DMS53 treated with DMSO at 0.1 percent for 48 hours (cell line): ENCODE data around the gene DIP2C.
"Not testable (repeated sequence)": the region's sequence is repeated elsewhere in the genome, so short reads cannot be mapped to it uniquely, and the experiment has no call there.

Experiments
- DNase-seq: peaks from one replicate; lab custom pipeline; 2025; ENCODE audit not compliant: unreplicated experiment; lab: John Stamatoyannopoulos, UW

The DIP2C gene

GRCh38 chr10:521261-522250 lies 167.9 kb downstream of the DIP2C start:
- no peak for DNase-seq

- no peak for DNase-seq
These were observed 169.1 kb downstream of the DIP2C start for GRCh38 chr10:520402-520787.

GRCh38 chr10:519716-520401 lies 169.6 kb downstream of the DIP2C start:
- no peak for DNase-seq

DNA sequence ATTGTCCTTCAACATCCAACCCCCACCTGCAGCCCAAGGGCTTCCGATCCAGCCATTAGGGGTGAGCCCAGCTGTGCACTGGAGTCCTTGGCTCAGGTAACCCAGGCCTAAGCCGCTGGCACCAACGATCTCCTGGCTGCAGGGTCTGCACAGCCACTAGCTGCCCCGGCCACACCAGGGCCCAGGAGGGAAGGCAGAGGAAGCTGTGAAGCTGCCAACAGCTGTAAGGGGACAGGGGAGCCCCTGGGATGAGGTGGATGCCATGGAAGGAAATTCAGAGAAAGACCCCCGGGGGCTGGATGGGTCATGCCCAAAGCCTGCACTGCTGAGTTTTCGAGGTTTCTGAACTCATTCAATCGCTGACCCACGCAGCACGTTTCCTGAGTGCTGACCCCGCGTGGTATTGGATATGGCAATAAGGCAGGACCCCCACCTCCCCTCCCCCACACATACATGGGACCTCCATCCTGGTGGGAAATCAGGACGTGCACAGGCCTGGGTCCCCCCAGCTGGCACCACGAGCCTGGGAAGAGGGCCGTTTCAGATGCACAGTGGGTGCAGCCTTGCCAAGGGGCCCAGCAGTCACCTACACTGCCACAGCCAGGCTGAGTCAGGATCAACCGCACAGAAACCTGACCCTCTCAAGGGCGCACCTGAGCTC lies 170.3 kb downstream of the DIP2C start:
- no peak for DNase-seq

GRCh38 chr10:517872-518475 lies 171.5 kb downstream of the DIP2C start:
- no peak for DNase-seq

- no peak for DNase-seq
These were observed 172.1 kb downstream of the DIP2C start for GRCh38 chr10:517241-517830.

GRCh38 chr10:516764-517163 lies 172.7 kb downstream of the DIP2C start:
- no peak for DNase-seq

DNA sequence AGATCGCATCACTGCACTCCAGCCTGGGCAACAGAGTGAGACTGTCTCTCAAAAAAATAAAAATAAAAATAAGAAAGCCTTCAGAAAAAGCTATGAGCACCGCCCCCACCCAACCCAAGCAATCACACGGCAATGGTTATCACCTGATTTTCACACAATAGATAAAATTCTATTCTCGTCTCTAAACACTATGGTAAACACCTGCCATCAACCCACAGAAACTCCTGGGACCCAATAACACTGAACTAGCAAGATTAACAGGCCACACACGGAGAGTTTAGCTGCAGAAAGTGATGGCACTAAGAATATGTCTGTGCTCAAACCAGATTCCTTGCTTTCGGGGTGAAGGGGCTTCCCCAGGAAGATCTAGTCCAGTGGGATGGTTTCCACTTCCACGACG lies 173.8 kb downstream of the DIP2C start:
- no peak for DNase-seq

DNA sequence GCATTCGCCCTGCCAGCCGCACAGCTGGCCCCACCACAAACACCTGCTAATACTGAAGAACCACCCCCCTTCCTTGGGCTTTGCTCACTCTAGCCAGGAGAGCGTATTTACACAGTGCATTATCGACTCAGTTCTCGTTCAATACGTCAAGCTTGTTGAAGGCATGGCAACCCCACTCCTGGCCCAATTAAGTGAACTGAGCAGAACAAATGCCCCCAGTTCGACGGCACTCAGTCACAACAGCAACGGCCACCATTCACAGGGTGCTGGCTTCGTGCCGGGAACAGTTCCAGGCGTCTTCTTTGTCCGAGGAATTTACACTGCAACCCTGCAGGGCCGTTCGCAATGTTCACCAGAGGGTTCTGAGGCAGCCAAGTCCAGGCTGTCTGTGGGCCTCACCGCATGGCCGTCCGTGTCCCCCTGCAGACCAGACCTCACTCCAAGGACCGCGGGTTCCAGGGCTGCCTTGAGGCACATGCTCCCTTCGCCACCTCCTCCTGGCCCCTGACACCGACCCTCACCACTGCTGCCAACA lies 175.3 kb downstream of the DIP2C start:
- peak; percentile 65 for DNase-seq

DNA sequence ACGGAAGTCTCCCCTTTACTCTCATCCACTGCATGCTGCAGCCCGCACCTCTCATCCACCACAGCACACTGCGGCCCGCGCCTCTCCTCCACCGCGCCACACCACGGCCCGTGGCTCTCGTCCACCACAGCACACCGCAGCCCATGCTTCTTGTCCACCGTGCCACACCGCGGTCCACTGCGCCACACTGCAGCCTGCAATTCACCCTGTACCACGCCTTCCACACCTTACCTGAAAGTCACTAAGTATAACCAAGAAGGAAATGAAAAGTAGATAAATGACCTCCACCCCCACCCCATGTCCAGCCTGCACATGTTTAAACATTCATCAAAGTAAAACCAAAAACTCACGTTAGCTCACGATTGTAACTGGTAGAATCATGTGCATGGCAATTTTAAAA lies 176.1 kb downstream of the DIP2C start:
- no peak for DNase-seq

GRCh38 chr10:512661-513060 lies 176.8 kb downstream of the DIP2C start:
- DNase-seq: not testable (repeated sequence)

GRCh38 chr10:511849-512191 lies 177.6 kb downstream of the DIP2C start:
- no peak for DNase-seq

- DNase-seq: peak; percentile 93
These were observed 178.2 kb downstream of the DIP2C start for GRCh38 chr10:511101-511848.

DNA sequence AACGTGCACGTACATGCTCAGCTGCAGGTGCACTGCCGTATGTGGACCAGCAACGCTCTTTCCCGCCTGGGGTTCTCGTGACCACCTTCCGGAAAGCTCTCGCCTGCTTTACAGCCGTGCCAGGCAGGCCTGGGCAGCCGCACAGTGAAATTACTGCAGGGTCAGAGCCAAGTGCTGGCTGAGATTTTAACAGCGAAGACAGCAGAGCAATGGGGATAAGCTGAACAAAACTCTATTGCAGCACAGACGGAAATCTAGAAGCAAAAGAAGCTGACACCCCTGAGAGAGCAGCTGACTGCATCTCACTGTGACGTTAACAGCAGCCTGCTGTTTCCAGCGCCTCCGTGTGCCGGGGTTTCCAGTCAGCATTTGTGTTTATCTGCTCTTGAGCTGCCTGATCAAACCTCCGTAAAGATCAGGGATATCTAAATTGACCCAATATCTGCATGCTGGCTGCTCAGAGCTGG lies 179.0 kb downstream of the DIP2C start:
- no peak for DNase-seq

- no peak for DNase-seq
These were observed 179.9 kb downstream of the DIP2C start for GRCh38 chr10:509361-510102.

DNA sequence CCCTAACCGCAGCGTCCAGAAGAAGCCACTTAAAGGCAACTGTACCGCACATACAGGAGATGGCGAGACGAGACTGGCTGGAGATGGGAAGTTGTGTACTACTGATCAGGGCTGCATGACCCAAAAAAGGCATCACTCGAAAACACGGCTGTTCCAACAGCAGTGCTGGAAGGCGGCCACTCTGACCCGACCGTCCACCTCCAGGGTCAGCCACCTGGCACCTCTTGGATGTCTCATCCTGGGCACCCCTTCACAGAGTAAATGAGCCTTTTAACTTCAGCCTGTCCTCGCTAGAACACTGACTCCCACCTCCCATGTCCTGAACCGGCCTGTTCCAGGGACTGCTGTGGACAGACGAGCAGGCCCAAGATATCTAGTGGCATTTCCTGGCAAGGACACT lies 180.7 kb downstream of the DIP2C start:
- DNase-seq: no peak

DNA sequence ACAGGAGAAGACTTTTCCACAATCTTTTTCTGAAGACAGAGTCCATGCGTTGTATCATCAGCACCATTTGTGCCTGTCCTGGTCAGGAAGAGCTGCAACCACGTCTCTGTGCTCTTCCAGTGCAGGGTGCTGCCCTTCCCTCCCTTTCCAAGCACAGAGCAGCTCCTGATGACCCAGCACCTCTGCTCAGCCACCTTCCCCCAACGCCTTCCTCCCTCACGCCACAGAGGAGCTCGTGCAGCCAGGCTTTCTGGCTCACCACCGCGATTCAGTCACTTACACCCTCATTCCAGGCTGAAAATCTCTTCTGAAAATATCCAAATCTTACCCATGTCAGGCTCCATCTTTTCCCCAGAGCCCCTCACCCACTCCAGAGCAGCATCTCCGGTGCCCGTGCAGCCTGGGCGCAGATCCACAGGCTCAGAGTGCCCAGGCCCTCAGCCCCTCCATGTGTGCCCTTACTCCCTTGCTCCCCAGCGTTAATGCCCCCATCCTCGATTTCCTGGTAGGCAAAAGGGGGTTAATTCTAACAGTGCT lies 181.5 kb downstream of the DIP2C start:
- no peak for DNase-seq

DNA sequence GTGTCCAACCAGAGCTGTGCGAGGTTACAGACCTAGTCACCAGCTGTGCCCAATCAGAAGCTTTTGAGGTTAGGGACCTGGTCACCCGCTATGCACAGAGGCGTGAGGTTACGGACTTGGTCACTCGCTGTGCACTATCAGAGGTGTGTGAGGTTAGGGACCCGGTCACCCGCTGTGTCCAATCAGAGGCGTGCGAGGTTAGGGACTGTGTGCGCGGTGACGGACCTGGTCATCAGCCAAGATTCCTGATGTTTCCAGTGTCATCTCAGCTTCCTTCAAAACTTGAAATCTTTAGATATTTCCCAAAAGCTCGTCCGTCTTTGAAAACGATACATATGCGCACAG lies 182.1 kb downstream of the DIP2C start:
- DNase-seq: no peak
